ENCODE measurements around the gene TMEM272. TPM values are rescaled to one million over a fixed set of nuclear protein-coding genes. Genes with fewer than 3 reads are reported as not detected.

Gene TMEM272
- total and polyA plus RNA-seq, 2 of the 13 experiments (the other 11 are each of a cell fraction or from before 2014, with no cell fraction given): 0.37 to 0.62 TPM

- no TSS peak for BruUV-seq (replicated peaks)
- Histone ChIP-seq H3K27me3 (ENCODE audit: control insufficient read depth in 1 of 2, insufficient read depth in 2 of 2, low read length in 2 of 2) (no peaks in the 10 kb centered on the region), H3K4me1 (ENCODE audit: insufficient read depth, low read length) (no peaks in the 10 kb centered on the region), H3K9me3 (ENCODE audit: low read length) (no peaks in the 10 kb centered on the region), H2AFZ (ENCODE audit: low read length) (no peak overlapping the region), H3K27ac (ENCODE audit: extremely low read length, insufficient read depth, low read length) (no peak overlapping the region), H3K4me2 (ENCODE audit: low read depth, low read length) (no peak overlapping the region), H3K79me2 (ENCODE audit: insufficient read depth, low read length) (no peaks in the 10 kb centered on the region), H3K4me3 (replicated peaks in 1 of 3; ENCODE audit: insufficient read depth in 1 of 3, low read depth in 2 of 3, low read length in 3 of 3) (no peak overlapping the region), H3K36me3 (replicated peaks in 1 of 2; ENCODE audit: control insufficient read depth in 1 of 2, insufficient read depth in 2 of 2, low read length in 2 of 2) (peaks cover 0 to 13% of the 10 kb centered on the region in 2 experiments; a peak in 1 of 5 replicates), H3K9ac (ENCODE audit: insufficient read depth, low read depth, low read length) (no peak overlapping the region), H4K20me1 (ENCODE audit: insufficient read depth, low read length) (no peaks in the 10 kb centered on the region)
- CTCF ChIA-PET (ENCODE audit: low intra/inter-chr PET ratio, low total read pairs): no interaction called here
- TF ChIP-seq ZFP36 (IDR thresholded peaks at IDR 0.05; ENCODE audit: borderline replicate concordance, low read depth, low read length, partially characterized antibody): no peak
- TF ChIP-seq MAZ (IDR thresholded peaks at IDR 0.05; ENCODE audit: borderline replicate concordance, low read depth, low read length): no peak
- TF ChIP-seq MAZ (CRISPR knock-in tag; IDR thresholded peaks at IDR 0.05; ENCODE audit: low read depth): no peak
- no peak for TF ChIP-seq KLF15 (CRISPR knock-in tag; IDR thresholded peaks at IDR 0.05; ENCODE audit: borderline replicate concordance)
- TF ChIP-seq PBX3 (CRISPR knock-in tag; IDR thresholded peaks at IDR 0.05; ENCODE audit: borderline replicate concordance): no peak
- no peak for TF ChIP-seq SOX5 (CRISPR knock-in tag; IDR thresholded peaks at IDR 0.05; ENCODE audit: borderline replicate concordance)
- no peak for TF ChIP-seq SMAD9 (CRISPR knock-in tag; IDR thresholded peaks at IDR 0.05)
- TF ChIP-seq IKZF1 (IDR thresholded peaks at IDR 0.05): no peak
- no peak for TF ChIP-seq THAP9 (CRISPR knock-in tag; IDR thresholded peaks at IDR 0.05; ENCODE audit: borderline replicate concordance)
- TF ChIP-seq ZSCAN12 (CRISPR knock-in tag; IDR thresholded peaks at IDR 0.05): no peak
- no peak for TF ChIP-seq ZZZ3 (CRISPR knock-in tag; IDR thresholded peaks at IDR 0.05; ENCODE audit: borderline replicate concordance)
- no peak for TF ChIP-seq LCORL (IDR thresholded peaks at IDR 0.05)
- TF ChIP-seq LCORL (CRISPR knock-in tag; IDR thresholded peaks at IDR 0.05): no peak
- no peak for TF ChIP-seq ZSCAN25 (CRISPR knock-in tag; IDR thresholded peaks at IDR 0.05)
- intact Hi-C loops (cut with micrococcal nuclease; ENCODE audit: unreplicated experiment): no loop called here
- in situ Hi-C loops (cut with HindIII; ENCODE audit: extremely low pct_ligation_motif_present, low pct_unique_long_range_greater_than_20kb): loop anchor here (5.0 kb wide), 1 partner anchor 235 kb away; the partner anchor contains the start of gene NEK5
- ATAC-seq (no peak), DNase-seq (ENCODE audit: low spot score) (no peak), FAIRE-seq (no peak)
- WGBS (ENCODE audit: low lambda C conversion rate): 94% methylated on average over 3 of the region's 3 CpGs
- POLR2A ChIA-PET: no interaction called here
These were observed 47.7 kb upstream of the TMEM272 start for GRCh38 chr13:51892657-51893056.

Data from HepG2 (cell line).